Stomach (tissue), 9 donors: ENCODE data around the gene MAP3K19. TPM values are rescaled to one million over a fixed set of nuclear protein-coding genes. Genes with fewer than 3 reads are reported as not detected.

Experiments used
- DNase-seq, 2 donors: peaks; one replicate each; pipeline versions ENCODE4 v3.0.0 to v3.0.0-alpha.2; 2013 to 2019
- H3K27ac ChIP-seq, 5 donors: fragments of 200-600 bp in 4 of 5; sonication (generic) in 4 of 5; one replicate each; pipeline ENCODE4 v1.5.1; 2013 to 2019; ENCODE audit warnings: mild to moderate bottlenecking in 1 of 5, moderate library complexity in 1 of 5
- H3K27me3 ChIP-seq, 3 donors: fragments of 200-600 bp; sonication (generic); one replicate each; pipeline ENCODE4 v1.5.1; 2017 to 2019; ENCODE audit warnings: mixed run types in 1 of 3
- H3K36me3 ChIP-seq, 4 donors: fragments of 200-600 bp; sonication (generic); 1 replicate in 3 of 4; 2 replicates in 1 of 4; pipeline ENCODE4 v1.5.1; 2016 to 2019
- H3K4me1 ChIP-seq, 4 donors: fragments of 200-600 bp; sonication (generic); one replicate each; pipeline ENCODE4 v1.5.1; 2016 to 2019
- H3K4me3 ChIP-seq, 4 donors: fragments of 200-600 bp; sonication (generic) in 3 of 4; one replicate each; pipeline ENCODE4 v1.5.1; 2016 to 2019; ENCODE audit warnings: mild to moderate bottlenecking in 1 of 4
- H3K9me3 ChIP-seq, 4 donors: fragments of 200-600 bp; sonication (generic); one replicate each; pipeline ENCODE4 v1.5.1; 2016 to 2019
- CTCF ChIP-seq, 7 experiments: fragments of 450-650 bp in 4 of 7; fragments of 200-600 bp in 3 of 7; sonication (generic) in 3 of 7; IDR thresholded peaks; one replicate each; pipeline ENCODE4 v1.5.1; 2016 to 2019; ENCODE audit warnings: antibody characterized with exemption in 7 of 7, control low read depth in 2 of 7, mild to moderate bottlenecking in 1 of 7
- EP300 ChIP-seq: sonication (generic); formaldehyde crosslinking; IDR thresholded peaks from one replicate; pipeline ENCODE4 v1.6.1; 2017; ENCODE audit warnings: antibody characterized with exemption
- POLR2A ChIP-seq, 4 donors: fragments of 450-650 bp; IDR thresholded peaks; one replicate each; pipeline ENCODE4 v1.6.1; 2016; ENCODE audit warnings: antibody characterized with exemption in 4 of 4, control low read depth in 2 of 4, mild to moderate bottlenecking in 1 of 4, moderate library complexity in 1 of 4
- POLR2AphosphoS5 ChIP-seq, 3 donors: sonication (generic); formaldehyde crosslinking; IDR thresholded peaks; one replicate each; pipeline ENCODE4 v1.6.1; 2016; ENCODE audit warnings: antibody characterized with exemption in 3 of 3
- WGBS, 5 donors: extraction: QIAGEN DNeasy Blood & Tissue Kit in 3 of 5; methylation state at CpG; one replicate each; pipeline versions ENCODE4 v1.1.5 to v1.1.7; 2013 to 2018; 5-methylcytosine and 5-hydroxymethylcytosine counted together
- intact Hi-C: fragments of 100-400 bp; cut with DNase I; formaldehyde crosslinking; loops from one replicate; pipeline ENCODE4 v1.15.1; 2023; ENCODE audit warnings: low total_unique reads
- polyA plus RNA-seq, 3 donors: library from polyadenylated mRNA; stranded (reverse); fragments of 200-250 nt; gene quantifications; one replicate each; pipeline ENCODE4 v1.2.3, GENCODE V29; 2013
- total RNA-seq, 5 donors: library from RNA; depleted of rRNA; stranded (reverse); fragments of >200 nt; gene quantifications; one replicate each; pipeline versions ENCODE4 v1.1.0 to v1.2.3, GENCODE V29; 2014 to 2016
- donor health status: healthy with polysubstance abuse.
- donor health status: Bipolar disorder and iron deficiency.
- donor health status: healthy.

MAP3K19 gene
- total and polyA plus RNA-seq, 8 donors: 1.1 TPM; not detected in 7

- TF ChIP-seq POLR2AphosphoS5 (IDR thresholded peaks at IDR 0.05) (no peak), EP300 (no peak), CTCF (IDR thresholded peaks at IDR 0.05) (no peak), POLR2A (IDR thresholded peaks at IDR 0.05) (no peak)
- intact Hi-C loops: loop anchor here (10.0 kb wide), 1 partner anchor 705 kb away; no protein-coding TSS in a partner anchor
Observed at GRCh38 chr2:135009339-135009738, 37.9 kb downstream of the MAP3K19 start.

GRCh38 chr2:135005753-135006152, 41.5 kb downstream of the MAP3K19 start:
- no peak for DNase-seq
- no peaks in the 10 kb centered on the region for H3K9me3 ChIP-seq
- TF ChIP-seq POLR2A (IDR thresholded peaks at IDR 0.05) (no peak), EP300 (no peak), POLR2AphosphoS5 (IDR thresholded peaks at IDR 0.05) (no peak), CTCF (IDR thresholded peaks at IDR 0.05) (no peak)
- no peak overlapping the region for H3K27ac ChIP-seq
- intact Hi-C loops: loop anchor here (10.0 kb wide), 1 partner anchor 709 kb away; no protein-coding TSS in a partner anchor
- no peak overlapping the region for H3K4me3 ChIP-seq
- 61 to 70% (median 67%) methylated on average over 3 of the region's 3 CpGs for WGBS, 5 donors
- no peaks in the 10 kb centered on the region for H3K36me3 ChIP-seq
- H3K27me3 ChIP-seq: peaks cover 0 to 11% (median 0%) of the 10 kb centered on the region in 3 donors
- peaks cover 0 to 11% (median 5%) of the 10 kb centered on the region in 4 donors for H3K4me1 ChIP-seq

More at GRCh38 chr2:135009339-135009738, 37.9 kb downstream of the MAP3K19 start:
- Histone ChIP-seq H3K27ac (no peak overlapping the region), H3K4me3 (no peak overlapping the region), H3K9me3 (no peaks in the 10 kb centered on the region), H3K4me1 (peaks cover 0 to 5% (median 2%) of the 10 kb centered on the region in 4 donors), H3K36me3 (no peaks in the 10 kb centered on the region), H3K27me3 (peaks cover 0 to 10% (median 0%) of the 10 kb centered on the region in 3 donors)
- whole genome bisulfite sequencing, 5 donors: 87 to 100% (median 94%) methylated on average over 1 of the region's 1 CpG
- no peak for DNase-seq

- no peak overlapping the region for H3K27ac ChIP-seq
- TF ChIP-seq POLR2AphosphoS5 (IDR thresholded peaks at IDR 0.05): peak in 1 of 3 donors; percentile 52
- no peak for TF ChIP-seq POLR2A (IDR thresholded peaks at IDR 0.05)
- peak in 5 of 7 experiments; percentile 69 to 89 (median 84) for TF ChIP-seq CTCF (IDR thresholded peaks at IDR 0.05)
- H3K4me1 ChIP-seq: peaks cover 0 to 11% (median 5%) of the 10 kb centered on the region in 4 donors
- peaks cover 0 to 11% (median 0%) of the 10 kb centered on the region in 3 donors for H3K27me3 ChIP-seq
- WGBS, 5 donors: 7 to 11% (median 8%) methylated on average over 17 of the region's 17 CpGs
- H3K9me3 ChIP-seq: no peaks in the 10 kb centered on the region
- peak; percentile 80 to 89 for DNase-seq
- no peak overlapping the region for H3K4me3 ChIP-seq
- no peaks in the 10 kb centered on the region for H3K36me3 ChIP-seq
- intact Hi-C loops: loop anchor here (10.0 kb wide), 1 partner anchor 711 kb away; no protein-coding TSS in a partner anchor
Observed at GRCh38 chr2:135004005-135004746, 43.1 kb downstream of the MAP3K19 start.

GRCh38 chr2:135002836-135003235, 44.4 kb downstream of the MAP3K19 start:
- intact Hi-C loops: loop anchor here (10.0 kb wide), 1 partner anchor 712 kb away; no protein-coding TSS in a partner anchor
- DNase-seq: no peak
- 81 to 89% (median 86%) methylated on average over 4 of the region's 4 CpGs for WGBS, 5 donors
- peaks cover 0 to 11% (median 0%) of the 10 kb centered on the region in 3 donors for H3K27me3 ChIP-seq
- H3K9me3 ChIP-seq: no peaks in the 10 kb centered on the region
- H3K27ac ChIP-seq: no peak overlapping the region
- TF ChIP-seq POLR2A (IDR thresholded peaks at IDR 0.05) (no peak), POLR2AphosphoS5 (IDR thresholded peaks at IDR 0.05) (no peak), CTCF (IDR thresholded peaks at IDR 0.05) (no peak), EP300 (no peak)
- H3K4me3 ChIP-seq: no peak overlapping the region
- no peaks in the 10 kb centered on the region for H3K36me3 ChIP-seq
- H3K4me1 ChIP-seq: peaks cover 0 to 11% (median 5%) of the 10 kb centered on the region in 4 donors
